Lower leg skin (tissue), 3 donors: ENCODE results near the gene NRF1.

Source experiments
- POLR2A ChIP-seq, 2 donors: fragments of 450-650 bp; IDR thresholded peaks; one replicate each; pipeline ENCODE4 v1.6.1; 2016 to 2017; ENCODE audit warnings: antibody characterized with exemption in 2 of 2, mild to moderate bottlenecking in 1 of 2, moderate library complexity in 1 of 2
- TF ChIP-seq, protein P1 (sequence below), 3 donors: fragments of 450-650 bp; IDR thresholded peaks; one replicate each; pipeline ENCODE4 v1.5.1; 2016; ENCODE audit warnings: antibody characterized with exemption in 3 of 3, mild to moderate bottlenecking in 3 of 3, moderate library complexity in 2 of 3

DNA sequence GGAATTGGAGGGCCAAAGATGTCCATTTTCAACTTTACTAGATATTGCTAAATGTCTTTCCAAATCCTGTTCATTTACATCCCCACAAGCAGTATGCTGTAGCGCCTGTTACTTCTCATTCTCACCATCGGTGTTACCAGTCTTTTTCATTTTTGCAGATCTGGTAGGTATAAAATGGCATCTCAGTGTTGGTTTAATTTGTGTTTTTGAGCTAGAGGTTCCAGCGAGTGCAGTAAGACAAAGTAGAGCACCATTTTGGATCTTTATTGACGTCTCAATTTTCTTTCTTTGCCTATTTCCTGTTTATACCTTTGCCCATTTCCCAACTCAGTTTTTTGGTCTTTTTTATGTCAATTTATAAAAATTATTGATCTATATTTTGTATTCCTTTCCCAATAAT, 55.6 kb downstream of the NRF1 start:
- TF ChIP-seq, protein P1, sequence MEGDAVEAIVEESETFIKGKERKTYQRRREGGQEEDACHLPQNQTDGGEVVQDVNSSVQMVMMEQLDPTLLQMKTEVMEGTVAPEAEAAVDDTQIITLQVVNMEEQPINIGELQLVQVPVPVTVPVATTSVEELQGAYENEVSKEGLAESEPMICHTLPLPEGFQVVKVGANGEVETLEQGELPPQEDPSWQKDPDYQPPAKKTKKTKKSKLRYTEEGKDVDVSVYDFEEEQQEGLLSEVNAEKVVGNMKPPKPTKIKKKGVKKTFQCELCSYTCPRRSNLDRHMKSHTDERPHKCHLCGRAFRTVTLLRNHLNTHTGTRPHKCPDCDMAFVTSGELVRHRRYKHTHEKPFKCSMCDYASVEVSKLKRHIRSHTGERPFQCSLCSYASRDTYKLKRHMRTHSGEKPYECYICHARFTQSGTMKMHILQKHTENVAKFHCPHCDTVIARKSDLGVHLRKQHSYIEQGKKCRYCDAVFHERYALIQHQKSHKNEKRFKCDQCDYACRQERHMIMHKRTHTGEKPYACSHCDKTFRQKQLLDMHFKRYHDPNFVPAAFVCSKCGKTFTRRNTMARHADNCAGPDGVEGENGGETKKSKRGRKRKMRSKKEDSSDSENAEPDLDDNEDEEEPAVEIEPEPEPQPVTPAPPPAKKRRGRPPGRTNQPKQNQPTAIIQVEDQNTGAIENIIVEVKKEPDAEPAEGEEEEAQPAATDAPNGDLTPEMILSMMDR (IDR thresholded peaks at IDR 0.05): no peak
- TF ChIP-seq POLR2A (IDR thresholded peaks at IDR 0.05): no peak
